ENCODE measurements around the gene GDPD5.
A peak's percentile ranks its signal among the peaks of the same experiment; 100 is the strongest.

Gene GDPD5, protein sequence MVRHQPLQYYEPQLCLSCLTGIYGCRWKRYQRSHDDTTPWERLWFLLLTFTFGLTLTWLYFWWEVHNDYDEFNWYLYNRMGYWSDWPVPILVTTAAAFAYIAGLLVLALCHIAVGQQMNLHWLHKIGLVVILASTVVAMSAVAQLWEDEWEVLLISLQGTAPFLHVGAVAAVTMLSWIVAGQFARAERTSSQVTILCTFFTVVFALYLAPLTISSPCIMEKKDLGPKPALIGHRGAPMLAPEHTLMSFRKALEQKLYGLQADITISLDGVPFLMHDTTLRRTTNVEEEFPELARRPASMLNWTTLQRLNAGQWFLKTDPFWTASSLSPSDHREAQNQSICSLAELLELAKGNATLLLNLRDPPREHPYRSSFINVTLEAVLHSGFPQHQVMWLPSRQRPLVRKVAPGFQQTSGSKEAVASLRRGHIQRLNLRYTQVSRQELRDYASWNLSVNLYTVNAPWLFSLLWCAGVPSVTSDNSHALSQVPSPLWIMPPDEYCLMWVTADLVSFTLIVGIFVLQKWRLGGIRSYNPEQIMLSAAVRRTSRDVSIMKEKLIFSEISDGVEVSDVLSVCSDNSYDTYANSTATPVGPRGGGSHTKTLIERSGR

GRCh38 chr11:75525433-75526191, at the start of gene GDPD5:
Gene GDPD5 (minus strand): TSS chr11:75525941. CDS start chr11:75477735, 48,206 bp downstream.
- DNase-seq, result peak; percentile 76

DNA sequence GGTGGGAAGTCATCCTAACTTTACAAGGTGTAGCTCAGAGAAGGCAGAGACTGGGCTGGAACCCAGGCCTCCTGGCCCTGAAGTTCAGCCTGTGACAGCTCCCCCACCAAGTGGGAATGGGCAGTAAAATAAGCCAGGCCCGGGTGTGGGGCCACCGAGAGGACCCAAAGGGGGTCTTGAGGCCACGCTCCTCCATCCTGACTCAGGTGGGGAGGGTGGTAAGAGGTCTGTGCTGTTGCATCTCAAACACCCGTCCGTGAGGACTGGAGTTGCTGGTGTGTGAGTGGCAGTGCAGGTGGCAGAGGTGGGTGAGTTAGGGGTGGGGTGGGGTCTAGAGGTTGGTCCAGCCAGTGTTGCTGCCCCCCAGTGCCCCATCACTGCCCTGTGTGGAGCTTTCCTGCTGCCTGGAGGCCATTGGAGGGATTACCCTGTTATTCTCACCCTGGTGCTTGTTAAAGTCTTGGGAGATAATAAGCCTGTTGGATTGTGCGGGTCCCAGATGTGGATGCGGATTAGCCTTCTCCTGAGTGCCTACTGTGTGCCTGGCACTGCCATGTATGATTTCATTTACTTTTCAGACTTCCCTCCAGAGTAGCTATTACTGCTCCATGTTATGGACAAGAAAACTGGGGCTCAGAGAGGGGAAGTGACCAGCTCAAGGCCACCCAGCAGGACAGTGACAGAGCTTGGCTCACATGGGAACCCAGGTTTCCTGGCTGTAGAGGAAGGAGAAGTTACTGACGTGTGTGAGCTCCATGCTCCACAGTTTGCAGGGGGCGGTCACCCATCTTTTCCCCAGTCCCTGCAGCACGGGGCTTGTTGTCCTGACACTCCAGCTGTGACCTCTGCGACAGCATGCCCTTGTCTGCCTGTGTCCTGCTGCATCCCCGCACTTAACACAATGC, 49.2 kb upstream of the GDPD5 start:
- no peak for DNase-seq

DNA sequence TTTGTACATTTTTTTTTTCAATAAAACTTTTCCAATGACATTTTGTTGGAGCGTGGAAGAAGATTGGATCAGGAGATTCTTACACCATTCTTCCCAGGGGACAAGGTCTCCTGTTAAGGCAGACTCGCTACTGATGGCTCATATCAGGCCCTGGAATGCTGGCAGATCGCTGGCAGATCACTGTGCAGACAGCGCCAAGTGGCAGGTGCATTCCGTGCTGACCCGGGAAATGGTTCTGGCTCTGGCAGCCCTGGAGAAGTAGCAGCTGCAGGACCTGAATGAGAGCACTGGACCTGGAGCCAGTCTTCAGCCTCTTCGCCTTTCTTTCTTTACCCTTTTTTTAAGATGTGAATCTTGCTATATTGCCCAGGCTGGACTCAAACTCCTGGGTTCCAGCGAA, 47.0 kb upstream of the GDPD5 start:
- no peak for DNase-seq

DNA sequence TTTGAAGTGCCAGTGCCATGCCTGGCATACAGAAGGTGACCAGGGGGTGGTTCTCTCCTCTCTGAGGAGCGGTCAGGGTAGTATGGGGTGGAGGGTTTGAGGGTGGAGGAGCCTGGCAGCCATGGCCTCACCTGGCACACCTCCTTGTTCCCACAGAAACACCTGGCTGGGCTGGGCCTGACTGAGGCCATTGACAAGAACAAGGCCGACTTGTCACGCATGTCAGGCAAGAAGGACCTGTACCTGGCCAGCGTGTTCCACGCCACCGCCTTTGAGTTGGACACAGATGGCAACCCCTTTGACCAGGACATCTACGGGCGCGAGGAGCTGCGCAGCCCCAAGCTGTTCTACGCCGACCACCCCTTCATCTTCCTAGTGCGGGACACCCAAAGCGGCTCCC, 45.9 kb upstream of the GDPD5 start:
- DNase-seq, result peak; percentile 90

- DNase-seq, result peak; percentile 57
Observed at GRCh38 chr11:75570559-75571139, 44.9 kb upstream of the GDPD5 start.

DNA sequence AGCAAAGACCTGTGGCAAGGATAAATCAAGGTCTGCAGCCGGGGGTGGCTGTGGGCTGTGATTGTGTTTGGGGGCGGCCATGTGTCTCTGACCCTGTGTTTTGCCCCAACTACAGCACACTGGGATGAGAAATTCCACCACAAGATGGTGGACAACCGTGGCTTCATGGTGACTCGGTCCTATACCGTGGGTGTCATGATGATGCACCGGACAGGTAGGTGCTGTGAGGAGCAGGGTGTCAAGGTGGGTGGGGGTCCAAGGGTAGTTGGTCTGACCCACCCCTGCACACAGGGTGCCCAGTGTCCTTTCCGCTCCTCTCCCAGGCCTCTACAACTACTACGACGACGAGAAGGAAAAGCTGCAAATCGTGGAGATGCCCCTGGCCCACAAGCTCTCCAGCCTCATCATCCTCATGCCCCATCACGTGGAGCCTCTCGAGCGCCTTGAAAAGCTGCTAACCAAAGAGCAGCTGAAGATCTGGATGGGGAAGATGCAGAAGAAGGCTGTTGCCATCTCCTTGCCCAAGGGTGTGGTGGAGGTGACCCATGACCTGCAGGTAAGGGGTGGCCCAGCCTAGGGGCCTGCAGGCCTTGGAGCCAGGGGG, 43.0 kb upstream of the GDPD5 start:
- DNase-seq, result no peak

GRCh38 chr11:75567971-75568370, 42.2 kb upstream of the GDPD5 start:
- no peak for DNase-seq

GRCh38 chr11:75566763-75567279, 41.1 kb upstream of the GDPD5 start:
- DNase-seq, result no peak

DNA sequence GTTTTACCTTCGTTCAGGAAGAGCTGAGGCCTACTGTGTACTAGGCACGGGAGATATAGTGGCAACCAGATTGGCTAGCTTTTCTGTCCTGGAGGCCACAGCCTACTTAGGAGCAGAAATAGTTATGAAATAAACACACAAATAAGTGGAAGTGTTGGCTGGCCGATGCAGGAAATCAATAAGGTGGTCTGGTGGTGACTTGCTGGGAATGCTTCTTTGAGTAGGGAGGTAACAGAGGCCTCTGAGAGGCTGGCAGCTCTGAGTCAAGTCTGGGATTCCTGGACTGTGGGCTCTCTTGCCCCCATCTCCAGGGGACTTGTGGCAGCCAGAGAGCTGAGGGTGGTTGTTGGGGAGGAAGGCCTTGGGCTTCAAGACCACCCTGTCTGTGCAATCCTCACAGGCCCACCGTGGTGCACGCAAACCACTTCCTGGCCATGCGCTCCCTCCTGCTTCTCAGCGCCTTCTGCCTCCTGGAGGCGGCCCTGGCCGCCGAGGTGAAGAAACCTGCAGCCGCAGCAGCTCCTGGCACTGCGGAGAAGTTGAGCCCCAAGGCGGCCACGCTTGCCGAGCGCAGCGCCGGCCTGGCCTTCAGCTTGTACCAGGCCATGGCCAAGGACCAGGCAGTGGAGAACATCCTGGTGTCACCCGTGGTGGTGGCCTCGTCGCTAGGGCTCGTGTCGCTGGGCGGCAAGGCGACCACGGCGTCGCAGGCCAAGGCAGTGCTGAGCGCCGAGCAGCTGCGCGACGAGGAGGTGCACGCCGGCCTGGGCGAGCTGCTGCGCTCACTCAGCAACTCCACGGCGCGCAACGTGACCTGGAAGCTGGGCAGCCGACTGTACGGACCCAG, 40.4 kb upstream of the GDPD5 start:
- DNase-seq, result no peak

DNA sequence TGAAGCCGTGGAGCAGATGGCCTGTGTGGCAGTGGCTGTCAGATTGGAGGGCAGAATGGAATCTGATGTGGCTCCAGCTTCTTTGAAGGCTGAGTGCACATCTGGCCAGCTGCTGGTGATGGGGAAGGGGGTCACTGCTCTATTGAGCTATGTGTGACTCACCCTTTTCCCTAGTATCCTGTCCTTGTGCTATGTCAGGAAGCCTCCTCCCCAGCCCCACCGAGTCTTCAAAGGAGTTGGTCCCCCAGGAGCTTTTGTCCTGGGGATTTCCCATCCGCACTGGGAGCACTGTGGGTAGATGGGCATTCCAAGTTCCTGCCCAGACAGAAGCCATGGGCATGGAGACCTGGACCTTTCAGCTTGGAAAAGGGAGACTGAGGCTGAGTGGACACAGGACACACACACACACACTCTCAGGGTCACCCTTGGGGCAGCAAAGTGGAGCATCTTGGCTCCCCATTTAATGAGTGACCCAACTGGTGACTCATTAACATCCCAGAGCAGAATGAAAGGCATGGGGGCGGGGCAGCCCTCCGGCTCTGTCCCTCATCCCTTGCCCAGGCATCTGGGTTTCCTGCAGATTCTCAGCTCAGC, 39.6 kb upstream of the GDPD5 start:
- no peak for DNase-seq

- no peak for DNase-seq
Observed at GRCh38 chr11:75563978-75564552, 38.3 kb upstream of the GDPD5 start.

DNA sequence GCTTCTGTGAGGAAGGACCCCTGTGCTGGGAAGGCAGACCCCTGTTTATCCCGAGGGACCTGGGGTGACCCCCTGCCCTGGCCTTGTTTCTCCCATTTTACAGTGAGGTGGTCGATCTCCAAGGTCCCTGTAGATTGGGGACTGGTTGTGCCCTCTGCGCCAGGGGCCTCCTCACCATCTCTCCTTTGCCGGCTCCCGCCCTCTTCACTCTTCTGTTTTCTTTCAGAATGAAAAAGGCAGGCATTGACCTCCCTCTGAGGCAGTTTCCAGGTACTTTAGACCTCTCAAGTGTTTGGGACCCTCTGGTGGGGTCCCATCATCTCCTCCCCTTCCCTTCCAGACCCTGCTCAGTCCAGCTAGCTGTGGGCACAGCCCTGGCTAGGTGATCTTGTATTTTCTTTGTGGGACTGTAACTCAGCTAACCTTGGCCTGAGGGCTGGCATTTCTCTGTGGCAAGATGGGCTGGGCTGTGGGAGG, 37.8 kb upstream of the GDPD5 start:
- DNase-seq, result no peak

DNA sequence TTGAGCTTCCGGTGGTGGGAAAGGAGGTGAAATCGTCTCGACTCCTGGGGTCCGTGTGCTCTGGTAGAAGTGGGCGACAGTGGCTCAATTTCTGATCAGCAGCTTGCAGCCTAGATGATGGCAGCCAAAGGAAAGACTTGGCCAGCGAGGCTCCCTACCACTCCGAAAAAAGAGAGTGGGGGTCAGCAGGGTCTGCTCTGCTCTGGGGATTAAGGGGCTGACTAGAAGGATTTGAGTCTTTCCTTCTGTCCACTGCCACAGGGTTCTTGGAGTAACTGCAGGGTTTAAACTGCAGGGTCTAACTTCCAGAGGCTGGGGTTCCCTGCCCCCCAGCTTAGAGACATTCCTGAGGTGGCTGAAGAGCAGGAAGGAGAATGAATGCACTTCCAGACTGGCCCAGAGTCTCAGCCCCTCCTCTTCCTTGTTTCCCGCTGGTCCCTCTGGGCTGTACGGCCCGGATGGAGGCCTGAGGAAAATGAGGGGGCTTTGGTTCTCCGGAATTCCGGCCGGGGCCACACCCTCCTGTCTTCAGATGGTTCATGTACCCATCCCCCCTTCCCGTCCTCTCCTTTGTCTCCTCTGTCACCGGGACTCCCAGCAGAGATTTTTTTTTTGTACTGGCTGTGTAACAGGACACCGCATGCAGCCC, 37.2 kb upstream of the GDPD5 start:
- DNase-seq, result no peak

- DNase-seq, result peak; percentile 31
Observed at GRCh38 chr11:75562048-75562835, 36.5 kb upstream of the GDPD5 start, which contains the start of gene SERPINH1. Gene SERPINH1 (plus strand): TSS chr11:75562253. CDS start chr11:75566350, 4,097 bp downstream.

DNA sequence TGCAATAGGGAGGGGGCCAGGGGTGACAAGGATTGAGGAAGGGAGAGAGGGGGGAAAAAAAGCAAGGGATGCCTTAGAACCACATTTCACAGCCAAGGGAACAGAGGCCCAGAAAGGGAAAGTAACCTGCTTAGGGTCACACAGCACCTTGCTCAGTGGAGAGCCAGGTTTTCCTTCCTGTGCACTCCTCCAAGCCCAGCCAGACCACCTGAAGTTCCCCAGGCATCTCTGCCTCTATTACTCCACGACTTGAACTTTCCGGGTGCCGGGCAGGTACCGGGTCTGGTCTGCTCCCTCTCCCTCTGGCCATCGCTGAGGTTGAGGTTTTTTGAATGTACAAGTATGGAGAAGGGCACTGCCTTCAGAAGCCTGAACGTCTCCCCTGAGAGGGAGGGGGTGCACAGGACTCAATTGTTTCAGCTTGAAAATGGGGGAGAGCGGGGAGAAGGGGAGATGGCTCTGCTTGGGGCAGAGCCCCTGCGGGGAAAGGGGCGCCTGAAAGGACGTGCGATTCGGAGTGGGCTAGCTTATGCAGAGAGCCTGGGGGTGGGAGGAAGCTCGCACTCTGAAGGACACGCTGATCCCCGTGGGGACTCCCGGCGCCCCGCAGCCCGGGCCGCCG, 35.8 kb upstream of the GDPD5 start:
- no peak for DNase-seq

DNA sequence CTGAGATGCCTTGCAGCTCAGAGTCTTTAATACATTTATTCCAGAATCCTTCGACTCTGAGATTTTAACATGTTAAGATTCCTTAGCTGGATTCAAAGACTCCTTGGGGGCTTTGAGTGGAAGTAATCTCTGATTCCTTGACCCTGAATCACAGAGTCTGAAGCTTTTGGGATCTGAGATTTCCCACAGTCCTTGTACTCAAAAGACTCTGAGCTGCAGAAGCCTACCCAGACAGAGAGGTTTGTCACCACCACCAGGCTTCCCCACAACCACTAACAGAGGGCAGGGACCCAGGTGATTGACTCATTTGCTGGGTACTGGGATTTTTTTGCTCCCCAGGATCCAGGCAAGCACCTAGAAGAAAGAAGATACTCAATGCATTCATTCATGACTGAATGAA, 34.9 kb upstream of the GDPD5 start:
- DNase-seq, result no peak

DNA sequence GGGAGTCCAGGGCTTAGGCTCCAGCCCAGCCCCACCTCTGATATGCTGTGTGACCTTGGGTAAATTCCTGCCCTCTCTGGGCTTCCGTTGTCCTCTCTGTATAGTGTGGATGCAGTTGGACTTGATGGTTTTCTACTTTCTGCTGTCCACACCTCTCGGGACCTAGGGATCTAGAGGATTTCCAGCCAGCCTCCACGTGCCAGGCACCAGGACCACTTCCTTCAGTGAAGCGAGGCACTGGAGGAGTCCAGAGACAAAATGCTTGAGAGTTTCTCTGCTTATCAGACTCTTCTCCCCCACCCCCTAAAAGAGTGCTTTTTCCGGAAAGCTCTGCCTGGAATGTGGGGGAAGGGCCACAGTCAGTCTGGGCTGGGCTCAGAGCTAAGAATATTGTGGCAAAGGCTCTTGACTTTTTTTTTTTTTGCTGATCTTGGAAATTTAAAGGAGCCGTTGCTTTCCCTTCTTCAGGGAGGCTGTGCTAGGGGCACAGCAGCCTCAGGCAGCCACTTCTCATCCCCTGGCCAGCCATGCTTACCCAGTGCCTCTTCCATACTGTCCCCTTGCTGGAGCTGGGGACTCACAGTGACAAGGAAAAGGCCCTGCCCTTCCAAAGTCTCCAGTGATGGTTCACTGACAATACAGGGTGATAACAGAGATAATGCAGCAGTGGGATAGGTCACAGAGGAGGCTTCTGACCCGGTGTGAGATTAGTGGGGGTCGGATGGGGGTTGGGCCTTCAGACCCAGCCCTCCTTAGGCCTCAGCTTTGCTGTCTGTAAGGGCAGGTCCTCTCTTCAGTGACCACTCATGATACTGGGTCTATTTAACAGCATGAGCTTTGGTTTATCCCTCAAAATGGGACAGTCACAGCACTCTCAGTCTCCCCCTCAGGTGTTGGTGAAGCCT, 33.5 kb upstream of the GDPD5 start:
- DNase-seq, result no peak

All from NCI-H2029 treated with DMSO at 0.1 percent for 48 hours (cell line).